Measurements from ENCODE around the gene CTXND1. TPM values are rescaled to one million over a fixed set of nuclear protein-coding genes. Genes with fewer than 3 reads are reported as not detected.

Gene CTXND1
- total RNA-seq, 1 experiment from 2014 or later, result 0.04 TPM

DNA sequence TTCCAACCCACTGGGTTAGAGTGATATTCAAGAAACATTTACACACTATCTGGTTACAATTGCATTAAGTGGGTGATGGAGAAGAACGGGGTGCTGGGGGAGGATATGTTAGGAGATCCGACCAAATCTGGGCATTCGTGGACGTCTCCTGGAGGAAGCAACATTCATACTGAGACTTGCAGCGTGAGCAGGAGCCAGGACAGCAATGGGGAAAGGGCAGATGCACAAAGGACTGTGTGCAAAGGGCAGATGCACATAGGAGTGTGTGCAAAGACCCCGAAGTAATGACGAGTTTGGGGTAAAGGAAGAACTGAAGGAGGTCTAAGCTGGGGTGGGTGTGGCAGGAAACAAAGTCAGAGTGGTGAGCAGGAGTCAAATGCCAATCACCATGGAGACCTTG lies 16.1 kb upstream of the CTXND1 start:
- Mint-ChIP-seq H3K27me3 (ENCODE audit: low read depth) (peaks cover 22% of the 10 kb centered on the region), H3K9me3 (no peaks in the 10 kb centered on the region), H3K27ac (no peak overlapping the region), H3K36me3 (no peaks in the 10 kb centered on the region), H3K4me1 (no peaks in the 10 kb centered on the region), H3K4me3 (no peak overlapping the region)
- no peak for TF ChIP-seq GTF2I (CRISPR knock-in tag; conservative IDR thresholded peaks at IDR 0.05)
- TF ChIP-seq ZBTB21 (CRISPR knock-in tag; IDR thresholded peaks at IDR 0.05; ENCODE audit: borderline replicate concordance), result no peak
- TF ChIP-seq, protein P1, sequence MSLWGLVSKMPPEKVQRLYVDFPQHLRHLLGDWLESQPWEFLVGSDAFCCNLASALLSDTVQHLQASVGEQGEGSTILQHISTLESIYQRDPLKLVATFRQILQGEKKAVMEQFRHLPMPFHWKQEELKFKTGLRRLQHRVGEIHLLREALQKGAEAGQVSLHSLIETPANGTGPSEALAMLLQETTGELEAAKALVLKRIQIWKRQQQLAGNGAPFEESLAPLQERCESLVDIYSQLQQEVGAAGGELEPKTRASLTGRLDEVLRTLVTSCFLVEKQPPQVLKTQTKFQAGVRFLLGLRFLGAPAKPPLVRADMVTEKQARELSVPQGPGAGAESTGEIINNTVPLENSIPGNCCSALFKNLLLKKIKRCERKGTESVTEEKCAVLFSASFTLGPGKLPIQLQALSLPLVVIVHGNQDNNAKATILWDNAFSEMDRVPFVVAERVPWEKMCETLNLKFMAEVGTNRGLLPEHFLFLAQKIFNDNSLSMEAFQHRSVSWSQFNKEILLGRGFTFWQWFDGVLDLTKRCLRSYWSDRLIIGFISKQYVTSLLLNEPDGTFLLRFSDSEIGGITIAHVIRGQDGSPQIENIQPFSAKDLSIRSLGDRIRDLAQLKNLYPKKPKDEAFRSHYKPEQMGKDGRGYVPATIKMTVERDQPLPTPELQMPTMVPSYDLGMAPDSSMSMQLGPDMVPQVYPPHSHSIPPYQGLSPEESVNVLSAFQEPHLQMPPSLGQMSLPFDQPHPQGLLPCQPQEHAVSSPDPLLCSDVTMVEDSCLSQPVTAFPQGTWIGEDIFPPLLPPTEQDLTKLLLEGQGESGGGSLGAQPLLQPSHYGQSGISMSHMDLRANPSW (CRISPR knock-in tag; conservative IDR thresholded peaks at IDR 0.05; ENCODE audit: low read depth), result no peak
- TF ChIP-seq HMGA2 (CRISPR knock-in tag; IDR thresholded peaks at IDR 0.05), result no peak
- TF ChIP-seq MYBL2 (CRISPR knock-in tag; IDR thresholded peaks at IDR 0.05), result no peak
- TF ChIP-seq ZNF317 (CRISPR knock-in tag; IDR thresholded peaks at IDR 0.05; ENCODE audit: borderline replicate concordance, low read depth), result no peak
- TF ChIP-seq NFATC4 (CRISPR knock-in tag; IDR thresholded peaks at IDR 0.05), result no peak
- no peak for TF ChIP-seq SMAD4 (CRISPR knock-in tag; IDR thresholded peaks at IDR 0.05)
- no peak for TF ChIP-seq SP1 (CRISPR knock-in tag; conservative IDR thresholded peaks at IDR 0.05)
- TF ChIP-seq, protein P2, sequence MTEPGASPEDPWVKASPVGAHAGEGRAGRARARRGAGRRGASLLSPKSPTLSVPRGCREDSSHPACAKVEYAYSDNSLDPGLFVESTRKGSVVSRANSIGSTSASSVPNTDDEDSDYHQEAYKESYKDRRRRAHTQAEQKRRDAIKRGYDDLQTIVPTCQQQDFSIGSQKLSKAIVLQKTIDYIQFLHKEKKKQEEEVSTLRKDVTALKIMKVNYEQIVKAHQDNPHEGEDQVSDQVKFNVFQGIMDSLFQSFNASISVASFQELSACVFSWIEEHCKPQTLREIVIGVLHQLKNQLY (CRISPR knock-in tag; IDR thresholded peaks at IDR 0.05), result no peak
- TF ChIP-seq, protein P3, sequence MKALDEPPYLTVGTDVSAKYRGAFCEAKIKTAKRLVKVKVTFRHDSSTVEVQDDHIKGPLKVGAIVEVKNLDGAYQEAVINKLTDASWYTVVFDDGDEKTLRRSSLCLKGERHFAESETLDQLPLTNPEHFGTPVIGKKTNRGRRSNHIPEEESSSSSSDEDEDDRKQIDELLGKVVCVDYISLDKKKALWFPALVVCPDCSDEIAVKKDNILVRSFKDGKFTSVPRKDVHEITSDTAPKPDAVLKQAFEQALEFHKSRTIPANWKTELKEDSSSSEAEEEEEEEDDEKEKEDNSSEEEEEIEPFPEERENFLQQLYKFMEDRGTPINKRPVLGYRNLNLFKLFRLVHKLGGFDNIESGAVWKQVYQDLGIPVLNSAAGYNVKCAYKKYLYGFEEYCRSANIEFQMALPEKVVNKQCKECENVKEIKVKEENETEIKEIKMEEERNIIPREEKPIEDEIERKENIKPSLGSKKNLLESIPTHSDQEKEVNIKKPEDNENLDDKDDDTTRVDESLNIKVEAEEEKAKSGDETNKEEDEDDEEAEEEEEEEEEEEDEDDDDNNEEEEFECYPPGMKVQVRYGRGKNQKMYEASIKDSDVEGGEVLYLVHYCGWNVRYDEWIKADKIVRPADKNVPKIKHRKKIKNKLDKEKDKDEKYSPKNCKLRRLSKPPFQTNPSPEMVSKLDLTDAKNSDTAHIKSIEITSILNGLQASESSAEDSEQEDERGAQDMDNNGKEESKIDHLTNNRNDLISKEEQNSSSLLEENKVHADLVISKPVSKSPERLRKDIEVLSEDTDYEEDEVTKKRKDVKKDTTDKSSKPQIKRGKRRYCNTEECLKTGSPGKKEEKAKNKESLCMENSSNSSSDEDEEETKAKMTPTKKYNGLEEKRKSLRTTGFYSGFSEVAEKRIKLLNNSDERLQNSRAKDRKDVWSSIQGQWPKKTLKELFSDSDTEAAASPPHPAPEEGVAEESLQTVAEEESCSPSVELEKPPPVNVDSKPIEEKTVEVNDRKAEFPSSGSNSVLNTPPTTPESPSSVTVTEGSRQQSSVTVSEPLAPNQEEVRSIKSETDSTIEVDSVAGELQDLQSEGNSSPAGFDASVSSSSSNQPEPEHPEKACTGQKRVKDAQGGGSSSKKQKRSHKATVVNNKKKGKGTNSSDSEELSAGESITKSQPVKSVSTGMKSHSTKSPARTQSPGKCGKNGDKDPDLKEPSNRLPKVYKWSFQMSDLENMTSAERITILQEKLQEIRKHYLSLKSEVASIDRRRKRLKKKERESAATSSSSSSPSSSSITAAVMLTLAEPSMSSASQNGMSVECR (CRISPR knock-in tag; IDR thresholded peaks at IDR 0.05; ENCODE audit: borderline replicate concordance), result no peak
- no peak for TF ChIP-seq PRRX2 (CRISPR knock-in tag; IDR thresholded peaks at IDR 0.05)
- TF ChIP-seq KAT7 (CRISPR knock-in tag; IDR thresholded peaks at IDR 0.05; ENCODE audit: borderline replicate concordance), result no peak
- TF ChIP-seq, protein P4, sequence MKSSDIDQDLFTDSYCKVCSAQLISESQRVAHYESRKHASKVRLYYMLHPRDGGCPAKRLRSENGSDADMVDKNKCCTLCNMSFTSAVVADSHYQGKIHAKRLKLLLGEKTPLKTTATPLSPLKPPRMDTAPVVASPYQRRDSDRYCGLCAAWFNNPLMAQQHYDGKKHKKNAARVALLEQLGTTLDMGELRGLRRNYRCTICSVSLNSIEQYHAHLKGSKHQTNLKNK (CRISPR knock-in tag; IDR thresholded peaks at IDR 0.05), result no peak
- TF ChIP-seq, protein P5, sequence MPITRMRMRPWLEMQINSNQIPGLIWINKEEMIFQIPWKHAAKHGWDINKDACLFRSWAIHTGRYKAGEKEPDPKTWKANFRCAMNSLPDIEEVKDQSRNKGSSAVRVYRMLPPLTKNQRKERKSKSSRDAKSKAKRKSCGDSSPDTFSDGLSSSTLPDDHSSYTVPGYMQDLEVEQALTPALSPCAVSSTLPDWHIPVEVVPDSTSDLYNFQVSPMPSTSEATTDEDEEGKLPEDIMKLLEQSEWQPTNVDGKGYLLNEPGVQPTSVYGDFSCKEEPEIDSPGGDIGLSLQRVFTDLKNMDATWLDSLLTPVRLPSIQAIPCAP (CRISPR knock-in tag; IDR thresholded peaks at IDR 0.05), result no peak
- TF ChIP-seq ZNF423 (CRISPR knock-in tag; IDR thresholded peaks at IDR 0.05), result no peak
- TF ChIP-seq, protein P6, sequence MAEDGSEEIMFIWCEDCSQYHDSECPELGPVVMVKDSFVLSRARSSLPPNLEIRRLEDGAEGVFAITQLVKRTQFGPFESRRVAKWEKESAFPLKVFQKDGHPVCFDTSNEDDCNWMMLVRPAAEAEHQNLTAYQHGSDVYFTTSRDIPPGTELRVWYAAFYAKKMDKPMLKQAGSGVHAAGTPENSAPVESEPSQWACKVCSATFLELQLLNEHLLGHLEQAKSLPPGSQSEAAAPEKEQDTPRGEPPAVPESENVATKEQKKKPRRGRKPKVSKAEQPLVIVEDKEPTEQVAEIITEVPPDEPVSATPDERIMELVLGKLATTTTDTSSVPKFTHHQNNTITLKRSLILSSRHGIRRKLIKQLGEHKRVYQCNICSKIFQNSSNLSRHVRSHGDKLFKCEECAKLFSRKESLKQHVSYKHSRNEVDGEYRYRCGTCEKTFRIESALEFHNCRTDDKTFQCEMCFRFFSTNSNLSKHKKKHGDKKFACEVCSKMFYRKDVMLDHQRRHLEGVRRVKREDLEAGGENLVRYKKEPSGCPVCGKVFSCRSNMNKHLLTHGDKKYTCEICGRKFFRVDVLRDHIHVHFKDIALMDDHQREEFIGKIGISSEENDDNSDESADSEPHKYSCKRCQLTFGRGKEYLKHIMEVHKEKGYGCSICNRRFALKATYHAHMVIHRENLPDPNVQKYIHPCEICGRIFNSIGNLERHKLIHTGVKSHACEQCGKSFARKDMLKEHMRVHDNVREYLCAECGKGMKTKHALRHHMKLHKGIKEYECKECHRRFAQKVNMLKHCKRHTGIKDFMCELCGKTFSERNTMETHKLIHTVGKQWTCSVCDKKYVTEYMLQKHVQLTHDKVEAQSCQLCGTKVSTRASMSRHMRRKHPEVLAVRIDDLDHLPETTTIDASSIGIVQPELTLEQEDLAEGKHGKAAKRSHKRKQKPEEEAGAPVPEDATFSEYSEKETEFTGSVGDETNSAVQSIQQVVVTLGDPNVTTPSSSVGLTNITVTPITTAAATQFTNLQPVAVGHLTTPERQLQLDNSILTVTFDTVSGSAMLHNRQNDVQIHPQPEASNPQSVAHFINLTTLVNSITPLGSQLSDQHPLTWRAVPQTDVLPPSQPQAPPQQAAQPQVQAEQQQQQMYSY (CRISPR knock-in tag; IDR thresholded peaks at IDR 0.05), result no peak
- no peak for TF ChIP-seq JAZF1 (CRISPR knock-in tag; IDR thresholded peaks at IDR 0.05)
- TF ChIP-seq IRF2 (CRISPR knock-in tag; IDR thresholded peaks at IDR 0.05; ENCODE audit: borderline replicate concordance, low read depth), result no peak
- TF ChIP-seq, protein P7, sequence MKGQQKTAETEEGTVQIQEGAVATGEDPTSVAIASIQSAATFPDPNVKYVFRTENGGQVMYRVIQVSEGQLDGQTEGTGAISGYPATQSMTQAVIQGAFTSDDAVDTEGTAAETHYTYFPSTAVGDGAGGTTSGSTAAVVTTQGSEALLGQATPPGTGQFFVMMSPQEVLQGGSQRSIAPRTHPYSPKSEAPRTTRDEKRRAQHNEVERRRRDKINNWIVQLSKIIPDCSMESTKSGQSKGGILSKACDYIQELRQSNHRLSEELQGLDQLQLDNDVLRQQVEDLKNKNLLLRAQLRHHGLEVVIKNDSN (CRISPR knock-in tag; IDR thresholded peaks at IDR 0.05), result no peak
- DNase-seq (ENCODE audit: low spot score), result no peak
- ATAC-seq, result no peak
- ChIA-PET POLR2A (no interaction called here), CTCF (interaction anchor here (1.4 kb wide), 1 partner anchor 42 kb away, joined by 3 read pairs; no protein-coding TSS in a partner anchor)

All from WTC11 (cell line).